Central memory CD8-positive, alpha-beta T cell (primary cell): ENCODE data around the gene CAST.

ENCODE experiments used
- ATAC-seq: fragments of 150-1000 bp; cut with Tn5 transposase; replicated peaks from 2 replicates; pipeline ENCODE4 v1.10.0; 2022; ENCODE audit warnings: mild to moderate bottlenecking, moderate FRiP score, moderate number of reproducible peaks; ENCODE audit not compliant: poor library complexity, severe bottlenecking; ENCODE audit errors: extremely low read depth
- DNase-seq, 2 donors: peaks; one replicate each; pipeline ENCODE4 v3.0.0; 2021; ENCODE audit warnings: low spot score in 2 of 2
- H3K27ac Mint-ChIP-seq: one replicate; pipeline ENCODE4 v1.8.0; 2022; ENCODE audit warnings: low read depth, mild to moderate bottlenecking, moderate library complexity, mixed read lengths
- H3K27me3 Mint-ChIP-seq: one replicate; pipeline ENCODE4 v1.8.0; 2022; ENCODE audit warnings: mixed read lengths
- H3K36me3 Mint-ChIP-seq: one replicate; pipeline ENCODE4 v1.8.0; 2022; ENCODE audit warnings: mild to moderate bottlenecking, moderate library complexity, mixed read lengths; ENCODE audit not compliant: insufficient read depth
- H3K4me1 Mint-ChIP-seq: one replicate; pipeline ENCODE4 v1.8.0; 2022; ENCODE audit warnings: mixed read lengths
- H3K4me3 Mint-ChIP-seq: one replicate; pipeline ENCODE4 v1.8.0; 2022; ENCODE audit warnings: mild to moderate bottlenecking, moderate library complexity, mixed read lengths
- H3K9me3 Mint-ChIP-seq: one replicate; pipeline ENCODE4 v1.8.0; 2022; ENCODE audit warnings: mixed read lengths

Gene CAST

DNA sequence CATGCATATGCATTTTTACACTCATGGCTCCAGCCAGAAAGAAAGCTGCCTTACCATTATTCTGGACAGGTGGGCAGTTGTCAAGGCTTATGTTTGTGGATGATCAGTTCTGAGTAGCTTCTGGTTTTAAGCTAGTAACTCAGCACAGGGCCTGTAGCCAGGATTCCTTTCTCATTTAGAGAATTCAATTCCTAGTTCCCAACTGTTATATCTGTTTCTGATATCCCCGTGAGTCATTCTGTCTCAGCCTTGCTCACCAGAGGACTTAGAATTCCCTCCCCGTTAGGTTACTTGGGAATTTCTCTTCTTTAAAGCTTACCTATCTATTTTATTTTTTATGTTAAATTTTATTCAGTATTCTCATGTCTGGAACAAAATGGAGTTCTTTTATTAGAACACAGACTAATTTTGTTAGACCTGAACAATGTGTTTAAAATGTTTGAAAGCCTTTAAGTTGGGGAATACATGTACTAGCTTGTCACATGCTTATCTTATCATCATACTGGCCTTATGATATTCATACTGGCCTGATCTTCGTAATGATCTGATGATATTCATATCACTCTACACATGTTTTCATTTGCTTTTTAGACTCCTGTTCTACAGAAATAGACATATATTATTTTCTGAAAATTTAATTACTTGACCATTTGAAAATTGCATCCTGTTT lies 47.1 kb downstream of the CAST start:
- Mint-ChIP-seq H3K4me1 (peaks cover 49% of the 10 kb centered on the region), H3K9me3 (no peaks in the 10 kb centered on the region), H3K27me3 (no peaks in the 10 kb centered on the region), H3K27ac (peak overlapping the region; percentile 65), H3K4me3 (no peak overlapping the region), H3K36me3 (peaks cover 3% of the 10 kb centered on the region)
- no peak for DNase-seq
- ATAC-seq: no peak

DNA sequence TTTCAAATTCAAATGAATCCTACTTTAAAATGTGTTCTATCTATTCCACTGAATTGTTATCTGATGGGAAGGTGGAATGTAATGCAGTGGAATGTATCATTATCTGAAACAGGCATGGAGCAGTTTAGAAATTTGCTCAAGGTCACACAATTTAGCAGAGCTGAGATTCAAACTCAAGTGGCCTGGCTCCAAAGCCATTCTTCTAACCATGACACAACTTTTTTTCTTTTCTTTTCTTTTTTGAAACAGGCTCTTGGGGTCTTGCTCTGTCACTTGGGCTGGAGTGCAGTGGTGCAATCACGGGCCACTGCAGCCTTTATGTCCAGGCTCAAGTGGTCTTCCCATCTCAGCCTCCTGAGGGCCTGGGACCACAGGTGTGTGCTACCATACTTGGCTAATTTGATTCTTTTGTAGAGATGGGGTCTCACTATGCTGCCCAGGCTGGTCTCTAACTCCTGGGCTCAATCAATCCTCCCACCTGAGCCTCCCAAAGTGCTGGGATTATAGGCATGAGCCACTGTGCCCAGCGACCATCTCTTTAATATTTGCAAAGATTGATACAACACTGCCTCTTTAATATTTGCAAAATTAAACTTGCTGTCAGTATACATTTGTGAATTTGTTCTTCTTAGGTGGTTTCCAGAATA lies 50.0 kb downstream of the CAST start:
- H3K27me3 Mint-ChIP-seq: no peaks in the 10 kb centered on the region
- peak overlapping the region; percentile 80 for H3K27ac Mint-ChIP-seq
- ATAC-seq: no peak
- no peaks in the 10 kb centered on the region for H3K9me3 Mint-ChIP-seq
- H3K36me3 Mint-ChIP-seq: peaks cover 13% of the 10 kb centered on the region
- no peak overlapping the region for H3K4me3 Mint-ChIP-seq
- H3K4me1 Mint-ChIP-seq: peaks cover 55% of the 10 kb centered on the region
- DNase-seq: no peak

DNA sequence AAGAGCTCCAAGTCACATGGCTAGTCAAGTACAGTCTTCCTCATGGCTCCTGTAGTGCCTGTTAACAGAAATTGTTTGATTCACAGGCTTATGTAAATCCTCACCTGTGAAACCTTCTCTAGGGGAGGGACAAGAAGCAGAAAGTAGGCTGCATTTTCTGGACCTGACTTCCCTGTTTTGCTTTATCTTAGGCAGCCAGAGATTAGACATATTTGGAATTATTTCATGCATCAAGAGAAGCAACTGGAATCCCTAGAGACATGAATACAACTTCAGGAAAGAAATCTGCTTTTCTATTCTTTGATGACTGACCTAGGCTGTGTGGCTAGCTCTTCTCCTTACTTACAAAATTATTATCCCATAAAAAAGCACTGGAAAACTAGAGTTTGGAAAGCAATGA lies 52.3 kb downstream of the CAST start:
- no peaks in the 10 kb centered on the region for H3K9me3 Mint-ChIP-seq
- peaks cover 17% of the 10 kb centered on the region for H3K36me3 Mint-ChIP-seq
- H3K27me3 Mint-ChIP-seq: no peaks in the 10 kb centered on the region
- H3K4me1 Mint-ChIP-seq: peaks cover 58% of the 10 kb centered on the region
- H3K4me3 Mint-ChIP-seq: no peak overlapping the region
- ATAC-seq (no peak), DNase-seq (no peak)
- H3K27ac Mint-ChIP-seq: peak overlapping the region; percentile 91

DNA sequence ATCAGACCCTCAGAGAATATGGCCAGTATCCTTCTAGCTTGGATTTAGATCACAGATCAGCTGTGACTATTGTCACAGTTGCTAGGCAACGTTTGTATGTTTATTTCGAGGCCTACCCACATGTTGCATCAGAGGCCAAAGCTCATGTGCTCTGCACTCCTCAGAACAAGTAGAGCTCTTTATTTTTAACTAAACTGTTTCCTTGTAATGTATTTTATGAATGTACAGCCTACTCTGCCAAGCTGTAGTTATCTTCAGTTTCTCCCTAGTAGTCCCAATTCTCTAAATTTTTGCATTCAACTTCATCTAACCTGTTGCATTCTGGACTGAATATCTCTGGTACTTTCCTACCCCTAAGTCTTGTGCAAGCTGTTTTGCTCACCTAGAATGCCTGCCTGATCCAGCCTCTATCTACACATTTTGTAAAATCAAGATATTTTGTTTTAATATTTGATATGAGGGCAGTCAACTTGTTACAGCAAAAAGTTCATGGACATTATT lies 52.8 kb downstream of the CAST start:
- Mint-ChIP-seq H3K36me3 (peaks cover 17% of the 10 kb centered on the region), H3K27ac (peak overlapping the region; percentile 91), H3K9me3 (no peaks in the 10 kb centered on the region), H3K27me3 (no peaks in the 10 kb centered on the region), H3K4me3 (no peak overlapping the region), H3K4me1 (peaks cover 58% of the 10 kb centered on the region)
- peak; percentile 87 for ATAC-seq
- DNase-seq: peak in 1 of 2 donors; percentile 43

DNA sequence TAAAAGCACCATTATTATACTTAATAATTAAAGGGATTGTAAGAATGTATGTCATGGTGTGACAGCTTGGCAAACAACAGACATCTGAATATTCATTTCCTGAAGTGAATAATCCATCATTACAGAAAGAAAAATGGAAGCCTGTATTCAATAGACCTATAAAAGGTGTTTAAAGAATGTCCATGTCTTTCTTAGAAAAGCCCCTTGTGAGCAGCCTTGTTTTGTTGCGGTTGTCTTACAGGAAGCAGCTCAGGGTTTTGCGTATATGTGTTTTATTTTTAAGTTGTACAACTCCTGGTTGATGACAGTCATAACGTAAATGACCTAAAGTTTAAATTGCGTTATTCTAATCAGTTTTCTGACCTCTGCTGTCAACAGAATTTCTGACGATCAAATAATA lies 53.8 kb downstream of the CAST start:
- Mint-ChIP-seq H3K4me1 (peaks cover 59% of the 10 kb centered on the region), H3K9me3 (no peaks in the 10 kb centered on the region), H3K36me3 (peaks cover 17% of the 10 kb centered on the region), H3K4me3 (no peak overlapping the region), H3K27me3 (no peaks in the 10 kb centered on the region), H3K27ac (peak overlapping the region; percentile 91)
- ATAC-seq (peak; percentile 48), DNase-seq (no peak)

DNA sequence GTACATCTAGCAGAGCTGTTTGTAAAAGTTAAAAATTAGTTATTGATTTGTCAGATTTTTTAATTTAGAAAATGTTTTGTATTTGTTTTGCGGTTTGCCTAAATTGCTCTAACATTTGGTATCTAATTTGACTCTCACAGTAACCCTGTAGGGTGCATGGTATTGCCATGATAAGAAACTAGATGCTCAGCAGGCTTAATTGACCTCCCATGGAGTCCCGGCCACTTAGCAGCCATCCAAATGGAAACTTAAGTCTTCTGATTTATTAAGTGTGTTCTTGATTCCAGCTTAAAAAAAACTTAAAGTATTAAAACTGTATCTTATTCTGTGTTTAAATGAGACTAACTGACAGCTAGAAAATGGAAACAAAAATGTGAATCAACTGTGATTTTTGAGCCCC lies 54.5 kb downstream of the CAST start:
- ATAC-seq (no peak), DNase-seq (no peak)
- Mint-ChIP-seq H3K27me3 (no peaks in the 10 kb centered on the region), H3K9me3 (no peaks in the 10 kb centered on the region), H3K4me1 (peaks cover 62% of the 10 kb centered on the region), H3K36me3 (peaks cover 18% of the 10 kb centered on the region), H3K27ac (peak overlapping the region; percentile 91), H3K4me3 (no peak overlapping the region)

DNA sequence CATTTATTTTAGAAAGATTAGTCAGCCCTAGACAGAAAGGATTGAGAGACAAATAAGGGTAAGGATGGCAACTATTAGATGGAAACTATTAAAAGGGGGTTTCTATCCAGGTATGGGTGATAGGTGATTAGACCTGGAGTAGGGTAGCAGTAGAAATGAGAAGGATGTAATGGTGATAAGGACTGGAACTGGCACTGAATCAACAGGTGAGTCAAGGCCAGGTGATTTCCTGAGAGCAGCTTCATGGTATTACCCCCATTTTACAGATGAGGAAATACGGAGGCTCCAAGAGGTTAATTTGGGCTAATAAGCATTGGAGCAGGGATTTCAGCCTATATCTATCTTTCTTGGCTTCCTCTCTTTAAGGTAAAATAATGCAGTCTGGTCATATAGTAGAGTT lies 55.7 kb downstream of the CAST start:
- ATAC-seq: no peak
- H3K36me3 Mint-ChIP-seq: peaks cover 22% of the 10 kb centered on the region
- H3K9me3 Mint-ChIP-seq: no peaks in the 10 kb centered on the region
- DNase-seq: no peak
- no peaks in the 10 kb centered on the region for H3K27me3 Mint-ChIP-seq
- H3K4me3 Mint-ChIP-seq: no peak overlapping the region
- H3K4me1 Mint-ChIP-seq: peaks cover 62% of the 10 kb centered on the region
- H3K27ac Mint-ChIP-seq: peak overlapping the region; percentile 91

DNA sequence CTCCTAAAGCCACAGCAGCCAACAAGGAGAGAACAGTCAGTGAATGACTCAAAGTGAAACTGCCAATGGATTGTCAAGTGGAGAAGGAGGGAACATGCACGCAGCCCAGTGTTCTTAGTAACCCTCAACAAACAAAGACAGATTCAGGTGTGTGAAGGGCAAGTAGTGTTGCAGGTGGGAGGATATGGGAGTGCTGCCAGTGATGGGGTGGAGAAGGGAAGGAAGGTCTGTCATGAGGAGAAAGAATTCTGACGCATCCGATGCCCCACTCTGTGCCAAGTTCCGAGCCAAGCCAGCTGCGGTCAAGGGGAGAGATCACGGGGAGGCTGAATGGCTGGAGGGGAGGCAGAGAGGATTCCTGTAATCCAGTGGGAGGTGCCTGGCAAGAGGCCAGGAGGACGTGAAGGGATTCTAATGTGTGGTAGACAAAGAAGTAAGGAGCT lies 56.5 kb downstream of the CAST start:
- Mint-ChIP-seq H3K4me1 (peaks cover 66% of the 10 kb centered on the region), H3K9me3 (no peaks in the 10 kb centered on the region), H3K36me3 (peaks cover 26% of the 10 kb centered on the region), H3K27ac (peak overlapping the region; percentile 13), H3K4me3 (no peak overlapping the region), H3K27me3 (no peaks in the 10 kb centered on the region)
- DNase-seq: no peak
- no peak for ATAC-seq

DNA sequence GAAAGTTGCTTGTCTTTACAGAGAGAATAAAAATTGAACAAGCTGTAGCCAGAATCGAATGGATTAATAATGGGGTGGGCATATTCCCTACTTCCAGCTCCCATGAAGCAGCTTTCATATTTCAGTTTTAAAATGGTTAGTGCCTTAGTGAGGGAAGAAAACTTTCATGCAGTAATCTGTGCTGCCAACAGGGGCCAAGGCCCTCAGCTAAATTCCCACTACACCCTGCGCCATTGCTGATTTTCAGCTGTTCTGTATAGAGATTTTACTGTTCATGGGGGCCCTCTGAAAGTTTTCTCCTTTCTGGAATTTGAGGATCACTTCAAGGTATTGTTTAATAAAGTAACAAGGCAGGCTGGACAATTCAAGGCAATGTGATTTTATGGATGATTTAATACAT lies 58.2 kb downstream of the CAST start:
- ATAC-seq (no peak), DNase-seq (no peak)
- no peaks in the 10 kb centered on the region for H3K9me3 Mint-ChIP-seq
- no peak overlapping the region for H3K4me3 Mint-ChIP-seq
- H3K27me3 Mint-ChIP-seq: no peaks in the 10 kb centered on the region
- H3K36me3 Mint-ChIP-seq: peaks cover 27% of the 10 kb centered on the region
- peak overlapping the region; percentile 39 for H3K27ac Mint-ChIP-seq
- H3K4me1 Mint-ChIP-seq: peaks cover 58% of the 10 kb centered on the region

DNA sequence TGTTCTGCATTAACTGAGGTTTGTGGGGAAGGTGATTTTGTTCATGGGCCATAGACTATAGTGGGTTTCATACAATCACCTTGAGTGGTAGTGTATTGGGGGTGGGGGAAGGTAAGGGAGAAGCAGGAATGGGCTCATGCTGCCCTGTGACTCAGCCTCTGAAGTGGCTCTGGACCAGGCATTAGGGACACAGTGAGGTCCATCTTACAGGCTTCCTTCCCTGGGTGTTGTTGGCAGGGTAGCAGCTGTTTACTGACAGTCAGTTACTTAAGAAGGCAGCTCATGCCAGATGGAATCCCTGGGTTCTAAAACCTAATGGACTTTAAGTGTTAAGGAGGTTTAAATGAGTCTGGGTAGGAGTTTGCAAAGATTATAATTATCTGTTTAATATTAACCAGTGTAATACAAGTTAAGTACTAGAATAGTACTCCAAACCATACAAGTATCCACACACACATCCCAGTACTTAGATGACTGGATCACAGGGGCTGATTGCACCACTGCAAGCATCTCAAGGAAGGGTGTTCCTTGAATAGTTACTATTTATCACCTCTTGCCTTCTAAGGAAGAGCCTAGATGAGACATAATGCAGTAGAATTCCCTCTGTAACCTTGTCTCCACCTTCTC lies 59.3 kb downstream of the CAST start:
- Mint-ChIP-seq H3K27ac (peak overlapping the region; percentile 39), H3K27me3 (no peaks in the 10 kb centered on the region), H3K9me3 (no peaks in the 10 kb centered on the region), H3K36me3 (peaks cover 24% of the 10 kb centered on the region), H3K4me3 (no peak overlapping the region), H3K4me1 (peaks cover 53% of the 10 kb centered on the region)
- no peak for ATAC-seq
- DNase-seq: no peak

DNA sequence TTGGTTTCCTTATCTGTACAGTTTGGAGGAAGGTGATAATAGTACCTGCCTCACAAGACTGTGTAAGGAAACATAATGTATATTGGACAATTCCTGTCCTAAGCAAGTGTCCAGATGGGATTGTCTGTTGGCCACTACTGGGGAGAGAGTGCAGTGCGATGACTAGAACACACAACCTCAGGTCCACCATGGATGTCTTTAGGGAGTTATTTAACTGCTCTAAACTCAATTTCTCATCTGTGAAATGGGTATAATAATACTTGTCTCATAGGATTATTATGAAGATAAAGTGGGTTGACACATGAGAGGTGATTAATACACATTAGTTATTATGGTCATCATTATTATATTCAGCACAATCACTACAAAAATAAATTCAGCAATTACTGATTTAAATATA lies 63.1 kb downstream of the CAST start:
- H3K4me1 Mint-ChIP-seq: peaks cover 37% of the 10 kb centered on the region
- no peaks in the 10 kb centered on the region for H3K9me3 Mint-ChIP-seq
- no peaks in the 10 kb centered on the region for H3K27me3 Mint-ChIP-seq
- ATAC-seq: no peak
- no peak for DNase-seq
- peaks cover 22% of the 10 kb centered on the region for H3K36me3 Mint-ChIP-seq
- no peak overlapping the region for H3K27ac Mint-ChIP-seq
- H3K4me3 Mint-ChIP-seq: no peak overlapping the region

DNA sequence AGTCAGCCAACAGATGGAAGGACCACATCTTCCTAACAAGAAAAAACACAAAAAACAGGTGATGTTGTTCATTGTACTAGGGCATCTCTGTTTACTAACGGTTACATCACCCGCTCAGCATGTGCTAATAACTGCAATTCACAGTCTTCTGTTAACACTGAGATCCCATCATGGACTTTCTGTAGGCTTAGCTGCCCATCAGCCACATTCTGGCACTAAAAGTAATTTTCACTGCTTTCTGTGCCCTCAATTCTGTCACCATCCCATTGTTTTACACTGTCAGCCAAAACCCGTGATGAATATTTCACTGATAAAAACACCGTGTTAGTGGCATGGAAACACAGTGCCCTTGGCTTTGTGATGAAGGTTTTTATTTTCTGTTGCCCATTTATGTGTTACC lies 64.6 kb downstream of the CAST start:
- no peak for ATAC-seq
- H3K27me3 Mint-ChIP-seq: no peaks in the 10 kb centered on the region
- no peak overlapping the region for H3K4me3 Mint-ChIP-seq
- H3K9me3 Mint-ChIP-seq: no peaks in the 10 kb centered on the region
- peak overlapping the region; percentile 25 for H3K27ac Mint-ChIP-seq
- H3K36me3 Mint-ChIP-seq: peaks cover 27% of the 10 kb centered on the region
- no peak for DNase-seq
- peaks cover 23% of the 10 kb centered on the region for H3K4me1 Mint-ChIP-seq

DNA sequence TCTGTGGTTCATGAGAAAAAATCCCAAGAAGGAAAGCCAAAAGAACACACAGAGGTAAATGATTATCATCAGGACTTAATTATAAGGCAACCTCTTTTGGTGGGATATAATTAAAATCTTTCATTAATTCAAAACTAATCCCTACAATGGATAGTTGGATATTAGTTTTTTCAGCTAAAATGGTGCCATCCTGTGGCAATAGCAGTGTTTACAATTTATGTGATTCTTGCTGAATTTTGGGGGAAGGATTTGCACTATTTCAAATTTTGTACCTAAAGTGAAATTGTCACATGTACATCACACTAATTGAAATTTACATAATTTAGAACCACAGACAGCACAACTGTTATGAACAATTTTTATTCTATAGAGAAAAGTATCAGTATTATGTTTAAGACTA lies 67.0 kb downstream of the CAST start:
- H3K4me1 Mint-ChIP-seq: peaks cover 11% of the 10 kb centered on the region
- DNase-seq (no peak), ATAC-seq (no peak)
- H3K27ac Mint-ChIP-seq: peak overlapping the region; percentile 29
- H3K36me3 Mint-ChIP-seq: peaks cover 23% of the 10 kb centered on the region
- H3K9me3 Mint-ChIP-seq: no peaks in the 10 kb centered on the region
- H3K27me3 Mint-ChIP-seq: no peaks in the 10 kb centered on the region
- no peak overlapping the region for H3K4me3 Mint-ChIP-seq
